ENCODE measurements around the gene MBP.

Gene MBP

GRCh38 chr18:76957384-76958355 is 174.9 kb downstream of the MBP start:
- TF ChIP-seq TAF1 (IDR thresholded peaks at IDR 0.05; ENCODE audit: borderline replicate concordance, insufficient read depth, low read length), result no peak
- no peak for TF ChIP-seq POLR2AphosphoS5 (IDR thresholded peaks at IDR 0.05; ENCODE audit: low read depth, low read length)
- no peak for TF ChIP-seq FOXP2 (optimal IDR thresholded peaks at IDR 0.05; ENCODE audit: borderline replicate concordance, extremely low read depth, extremely low read length, insufficient read depth)
- TF ChIP-seq SIN3A (IDR thresholded peaks at IDR 0.05; ENCODE audit: borderline replicate concordance, insufficient read depth, low read length), result no peak
- TF ChIP-seq, protein P1, sequence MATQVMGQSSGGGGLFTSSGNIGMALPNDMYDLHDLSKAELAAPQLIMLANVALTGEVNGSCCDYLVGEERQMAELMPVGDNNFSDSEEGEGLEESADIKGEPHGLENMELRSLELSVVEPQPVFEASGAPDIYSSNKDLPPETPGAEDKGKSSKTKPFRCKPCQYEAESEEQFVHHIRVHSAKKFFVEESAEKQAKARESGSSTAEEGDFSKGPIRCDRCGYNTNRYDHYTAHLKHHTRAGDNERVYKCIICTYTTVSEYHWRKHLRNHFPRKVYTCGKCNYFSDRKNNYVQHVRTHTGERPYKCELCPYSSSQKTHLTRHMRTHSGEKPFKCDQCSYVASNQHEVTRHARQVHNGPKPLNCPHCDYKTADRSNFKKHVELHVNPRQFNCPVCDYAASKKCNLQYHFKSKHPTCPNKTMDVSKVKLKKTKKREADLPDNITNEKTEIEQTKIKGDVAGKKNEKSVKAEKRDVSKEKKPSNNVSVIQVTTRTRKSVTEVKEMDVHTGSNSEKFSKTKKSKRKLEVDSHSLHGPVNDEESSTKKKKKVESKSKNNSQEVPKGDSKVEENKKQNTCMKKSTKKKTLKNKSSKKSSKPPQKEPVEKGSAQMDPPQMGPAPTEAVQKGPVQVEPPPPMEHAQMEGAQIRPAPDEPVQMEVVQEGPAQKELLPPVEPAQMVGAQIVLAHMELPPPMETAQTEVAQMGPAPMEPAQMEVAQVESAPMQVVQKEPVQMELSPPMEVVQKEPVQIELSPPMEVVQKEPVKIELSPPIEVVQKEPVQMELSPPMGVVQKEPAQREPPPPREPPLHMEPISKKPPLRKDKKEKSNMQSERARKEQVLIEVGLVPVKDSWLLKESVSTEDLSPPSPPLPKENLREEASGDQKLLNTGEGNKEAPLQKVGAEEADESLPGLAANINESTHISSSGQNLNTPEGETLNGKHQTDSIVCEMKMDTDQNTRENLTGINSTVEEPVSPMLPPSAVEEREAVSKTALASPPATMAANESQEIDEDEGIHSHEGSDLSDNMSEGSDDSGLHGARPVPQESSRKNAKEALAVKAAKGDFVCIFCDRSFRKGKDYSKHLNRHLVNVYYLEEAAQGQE (IDR thresholded peaks at IDR 0.05; ENCODE audit: insufficient read depth in 1 of 2, low read depth in 2 of 2, low read length in 2 of 2), result no peak

DNA sequence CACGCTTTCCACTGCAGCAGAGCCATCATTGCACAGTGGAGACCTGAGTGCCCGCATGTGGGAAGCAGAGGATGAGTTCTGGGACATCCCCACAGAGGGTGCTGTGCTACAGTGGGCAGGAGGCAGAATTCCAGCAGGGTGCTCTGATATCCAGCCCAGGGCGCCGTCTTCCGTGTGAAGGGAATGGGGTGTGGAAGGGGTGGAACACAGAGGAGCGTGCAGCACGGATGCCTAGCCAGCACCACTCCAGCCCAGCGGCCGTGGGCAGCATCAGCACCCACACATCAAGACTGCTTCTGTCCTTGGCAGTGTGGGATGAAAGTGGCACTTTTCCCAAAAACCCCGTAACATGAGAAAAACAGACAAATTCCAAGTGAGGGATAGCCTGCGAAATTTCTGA is 175.9 kb downstream of the MBP start:
- no peak for TF ChIP-seq TAF1 (IDR thresholded peaks at IDR 0.05; ENCODE audit: borderline replicate concordance, insufficient read depth, low read length)
- TF ChIP-seq, protein P1 (IDR thresholded peaks at IDR 0.05; ENCODE audit: insufficient read depth in 1 of 2, low read depth in 2 of 2, low read length in 2 of 2), result no peak
- no peak for TF ChIP-seq SIN3A (IDR thresholded peaks at IDR 0.05; ENCODE audit: borderline replicate concordance, insufficient read depth, low read length)
- TF ChIP-seq POLR2AphosphoS5 (IDR thresholded peaks at IDR 0.05; ENCODE audit: low read depth, low read length), result no peak
- TF ChIP-seq FOXP2 (optimal IDR thresholded peaks at IDR 0.05; ENCODE audit: borderline replicate concordance, extremely low read depth, extremely low read length, insufficient read depth), result no peak

DNA sequence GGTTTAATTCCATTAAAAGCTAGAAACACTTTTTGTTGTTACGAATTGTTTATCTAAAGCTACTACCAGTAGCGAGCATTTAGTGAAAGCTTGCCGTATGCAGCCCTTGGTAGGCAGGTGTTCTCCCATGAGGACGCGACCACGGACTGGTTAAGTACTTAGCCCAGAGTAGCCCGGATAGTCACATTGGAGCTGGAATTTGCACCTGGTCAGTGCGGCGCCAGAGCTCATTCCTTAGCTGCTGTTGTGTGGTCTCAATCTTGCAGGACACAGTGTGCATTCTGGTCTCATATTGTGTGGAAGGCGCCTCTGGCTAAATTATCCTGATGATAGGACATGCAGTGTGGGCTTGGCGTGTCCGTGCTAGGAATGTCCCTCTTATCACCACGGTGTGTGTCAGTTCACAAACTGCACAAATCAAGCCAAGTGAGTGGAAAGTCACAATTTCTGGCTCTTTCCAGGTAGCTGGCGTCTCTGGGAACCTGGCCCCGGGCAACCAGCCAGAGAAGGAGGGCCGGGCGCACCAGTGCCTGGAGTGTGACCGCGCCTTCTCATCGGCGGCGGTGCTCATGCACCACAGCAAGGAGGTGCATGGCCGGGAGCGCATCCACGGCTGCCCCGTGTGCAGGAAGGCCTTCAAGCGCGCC is 176.9 kb downstream of the MBP start:
- TF ChIP-seq POLR2AphosphoS5 (IDR thresholded peaks at IDR 0.05; ENCODE audit: low read depth, low read length) (no peak), FOXP2 (optimal IDR thresholded peaks at IDR 0.05; ENCODE audit: borderline replicate concordance, extremely low read depth, extremely low read length, insufficient read depth) (no peak), SIN3A (IDR thresholded peaks at IDR 0.05; ENCODE audit: borderline replicate concordance, insufficient read depth, low read length) (no peak), TAF1 (IDR thresholded peaks at IDR 0.05; ENCODE audit: borderline replicate concordance, insufficient read depth, low read length) (no peak)
- TF ChIP-seq, protein P1 (IDR thresholded peaks at IDR 0.05; ENCODE audit: insufficient read depth in 1 of 2, low read depth in 2 of 2, low read length in 2 of 2), result no peak

GRCh38 chr18:76953583-76954233 is 178.9 kb downstream of the MBP start:
- no peak for TF ChIP-seq TAF1 (IDR thresholded peaks at IDR 0.05; ENCODE audit: borderline replicate concordance, insufficient read depth, low read length)
- TF ChIP-seq FOXP2 (optimal IDR thresholded peaks at IDR 0.05; ENCODE audit: borderline replicate concordance, extremely low read depth, extremely low read length, insufficient read depth), result no peak
- no peak for TF ChIP-seq POLR2AphosphoS5 (IDR thresholded peaks at IDR 0.05; ENCODE audit: low read depth, low read length)
- TF ChIP-seq, protein P1 (IDR thresholded peaks at IDR 0.05; ENCODE audit: insufficient read depth in 1 of 2, low read depth in 2 of 2, low read length in 2 of 2), result no peak
- no peak for TF ChIP-seq SIN3A (IDR thresholded peaks at IDR 0.05; ENCODE audit: borderline replicate concordance, insufficient read depth, low read length)

Measured in PFSK-1 (cell line).